ENCODE results near the gene FUT2. TPM values are rescaled to one million over a fixed set of nuclear protein-coding genes. Genes with fewer than 3 reads are reported as not detected.

Gene FUT2
- total RNA-seq, 6 experiments from 2014 or later = not detected

DNA sequence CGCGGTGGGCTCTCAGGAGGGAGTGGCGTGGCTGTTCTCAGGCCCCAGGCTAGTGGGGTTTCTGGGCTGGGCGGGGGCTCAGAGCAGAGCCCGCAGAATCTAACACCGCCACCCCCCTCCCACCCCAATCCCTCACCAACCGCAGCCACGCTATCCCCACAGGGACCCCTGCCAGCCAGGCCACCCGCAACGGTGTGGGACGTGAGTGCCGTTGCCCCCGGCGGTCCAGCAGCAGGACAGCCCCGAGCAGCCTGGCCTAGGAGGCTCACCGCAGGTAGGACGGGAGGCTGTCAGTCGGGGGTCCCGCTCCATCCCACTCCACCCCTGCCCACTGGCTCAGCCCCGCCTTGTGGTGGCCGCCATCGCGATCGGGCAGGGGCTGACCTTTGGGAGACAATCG, 22.8 kb upstream of the FUT2 start, which contains the start of gene NTN5:
TSS of gene NTN5 (minus strand) at position 24 of the 400 bp plus-strand sequence. CDS start 2,031 bp downstream, outside the sequence.
- TF ChIP-seq, protein P1, sequence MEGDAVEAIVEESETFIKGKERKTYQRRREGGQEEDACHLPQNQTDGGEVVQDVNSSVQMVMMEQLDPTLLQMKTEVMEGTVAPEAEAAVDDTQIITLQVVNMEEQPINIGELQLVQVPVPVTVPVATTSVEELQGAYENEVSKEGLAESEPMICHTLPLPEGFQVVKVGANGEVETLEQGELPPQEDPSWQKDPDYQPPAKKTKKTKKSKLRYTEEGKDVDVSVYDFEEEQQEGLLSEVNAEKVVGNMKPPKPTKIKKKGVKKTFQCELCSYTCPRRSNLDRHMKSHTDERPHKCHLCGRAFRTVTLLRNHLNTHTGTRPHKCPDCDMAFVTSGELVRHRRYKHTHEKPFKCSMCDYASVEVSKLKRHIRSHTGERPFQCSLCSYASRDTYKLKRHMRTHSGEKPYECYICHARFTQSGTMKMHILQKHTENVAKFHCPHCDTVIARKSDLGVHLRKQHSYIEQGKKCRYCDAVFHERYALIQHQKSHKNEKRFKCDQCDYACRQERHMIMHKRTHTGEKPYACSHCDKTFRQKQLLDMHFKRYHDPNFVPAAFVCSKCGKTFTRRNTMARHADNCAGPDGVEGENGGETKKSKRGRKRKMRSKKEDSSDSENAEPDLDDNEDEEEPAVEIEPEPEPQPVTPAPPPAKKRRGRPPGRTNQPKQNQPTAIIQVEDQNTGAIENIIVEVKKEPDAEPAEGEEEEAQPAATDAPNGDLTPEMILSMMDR (IDR thresholded peaks at IDR 0.05) = no peak
- Mint-ChIP-seq H3K36me3 (ENCODE audit: low read depth) (no peaks in the 10 kb centered on the region), H3K27ac (no peak within 1 kb of the TSS), H3K4me3 (no peak within 1 kb of the TSS), H3K4me1 (ENCODE audit: low read depth) (peaks cover 8% of the 10 kb centered on the region; the same call in 1 of the 2 replicates), H3K27me3 (ENCODE audit: insufficient read depth) (peaks cover 8% of the 10 kb centered on the region), H3K9me3 (peaks cover 5% of the 10 kb centered on the region; the same call in 1 of the 2 replicates)
- DNase-seq = no peak

DNA sequence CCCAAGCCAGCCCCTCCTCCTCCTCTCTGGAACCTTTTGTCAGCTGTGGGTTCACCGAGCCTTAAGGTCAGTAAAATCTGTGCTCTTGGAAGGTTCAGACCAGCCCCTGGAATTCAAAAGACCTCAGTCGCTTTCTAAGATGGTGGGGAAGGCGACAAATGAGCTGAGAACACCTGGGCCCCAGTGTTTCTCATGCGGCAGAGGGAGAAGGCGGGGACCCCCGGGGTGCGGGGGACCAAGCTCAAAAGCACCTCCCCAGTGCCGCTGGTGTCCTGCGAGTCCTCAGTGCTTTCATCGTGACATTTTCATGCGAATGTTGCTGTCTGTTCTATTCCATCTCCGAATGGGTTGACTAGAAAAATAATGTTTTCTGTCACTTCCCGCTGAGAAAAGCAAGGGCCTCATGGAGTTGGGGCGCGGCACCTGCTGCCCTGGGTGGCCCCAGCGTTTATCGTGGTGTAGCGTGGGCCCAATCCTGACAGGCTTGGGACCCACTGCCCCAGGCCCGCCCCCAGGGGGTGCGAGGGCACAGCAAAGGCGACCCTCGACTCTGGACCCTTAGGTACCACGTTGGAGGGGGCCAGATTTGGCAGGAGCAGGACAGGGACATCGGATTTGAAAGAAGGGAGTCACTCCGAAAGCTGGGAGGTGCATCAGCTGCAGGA, 22.2 kb upstream of the FUT2 start:
- H3K27me3 Mint-ChIP-seq (ENCODE audit: insufficient read depth) = peaks cover 8% of the 10 kb centered on the region
- H3K27ac Mint-ChIP-seq = no peak overlapping the region
- no peaks in the 10 kb centered on the region for H3K36me3 Mint-ChIP-seq (ENCODE audit: low read depth)
- H3K4me1 Mint-ChIP-seq (ENCODE audit: low read depth) = peaks cover 8% of the 10 kb centered on the region; the same call in 1 of the 2 replicates
- no peak for DNase-seq
- peaks cover 5% of the 10 kb centered on the region; the same call in 1 of the 2 replicates for H3K9me3 Mint-ChIP-seq
- H3K4me3 Mint-ChIP-seq = no peak overlapping the region
- TF ChIP-seq, protein P1 (IDR thresholded peaks at IDR 0.05) = no peak

DNA sequence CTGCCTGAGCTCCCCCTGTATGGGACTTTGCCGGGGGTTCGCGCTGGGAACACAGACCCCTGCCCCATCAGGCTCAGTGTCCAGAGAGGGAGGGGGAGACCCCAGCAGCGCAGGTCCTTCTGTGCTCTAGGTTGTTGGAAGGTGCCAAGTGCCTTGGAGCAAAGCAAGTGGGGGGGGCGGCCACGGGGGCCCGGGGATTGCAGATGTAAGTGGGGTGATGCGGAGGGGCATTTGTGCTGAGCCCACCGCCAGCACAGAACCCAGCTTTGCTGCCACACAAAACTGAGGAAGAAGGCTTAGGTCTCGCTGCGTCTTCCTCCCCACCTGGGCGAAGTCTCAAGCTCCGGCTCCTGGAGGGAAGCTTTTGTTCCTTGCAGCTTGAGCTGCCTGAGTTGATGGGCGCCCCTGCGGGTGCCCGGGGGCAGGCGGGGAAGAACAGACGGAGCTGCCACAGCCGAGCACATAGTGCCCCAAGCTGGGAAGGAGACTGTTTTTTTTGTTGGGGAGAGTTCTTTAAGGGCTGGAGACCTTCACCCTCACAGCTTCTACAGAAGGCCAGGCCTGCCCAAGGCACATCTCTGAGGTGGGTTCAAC, 21.5 kb upstream of the FUT2 start:
- no peak for DNase-seq
- Mint-ChIP-seq H3K4me3 (no peak overlapping the region), H3K27me3 (ENCODE audit: insufficient read depth) (peaks cover 8% of the 10 kb centered on the region), H3K27ac (no peak overlapping the region), H3K36me3 (ENCODE audit: low read depth) (no peaks in the 10 kb centered on the region), H3K9me3 (peaks cover 5% of the 10 kb centered on the region; the same call in 1 of the 2 replicates), H3K4me1 (ENCODE audit: low read depth) (peaks cover 8% of the 10 kb centered on the region; the same call in 1 of the 2 replicates)
- TF ChIP-seq, protein P1 (IDR thresholded peaks at IDR 0.05) = no peak

DNA sequence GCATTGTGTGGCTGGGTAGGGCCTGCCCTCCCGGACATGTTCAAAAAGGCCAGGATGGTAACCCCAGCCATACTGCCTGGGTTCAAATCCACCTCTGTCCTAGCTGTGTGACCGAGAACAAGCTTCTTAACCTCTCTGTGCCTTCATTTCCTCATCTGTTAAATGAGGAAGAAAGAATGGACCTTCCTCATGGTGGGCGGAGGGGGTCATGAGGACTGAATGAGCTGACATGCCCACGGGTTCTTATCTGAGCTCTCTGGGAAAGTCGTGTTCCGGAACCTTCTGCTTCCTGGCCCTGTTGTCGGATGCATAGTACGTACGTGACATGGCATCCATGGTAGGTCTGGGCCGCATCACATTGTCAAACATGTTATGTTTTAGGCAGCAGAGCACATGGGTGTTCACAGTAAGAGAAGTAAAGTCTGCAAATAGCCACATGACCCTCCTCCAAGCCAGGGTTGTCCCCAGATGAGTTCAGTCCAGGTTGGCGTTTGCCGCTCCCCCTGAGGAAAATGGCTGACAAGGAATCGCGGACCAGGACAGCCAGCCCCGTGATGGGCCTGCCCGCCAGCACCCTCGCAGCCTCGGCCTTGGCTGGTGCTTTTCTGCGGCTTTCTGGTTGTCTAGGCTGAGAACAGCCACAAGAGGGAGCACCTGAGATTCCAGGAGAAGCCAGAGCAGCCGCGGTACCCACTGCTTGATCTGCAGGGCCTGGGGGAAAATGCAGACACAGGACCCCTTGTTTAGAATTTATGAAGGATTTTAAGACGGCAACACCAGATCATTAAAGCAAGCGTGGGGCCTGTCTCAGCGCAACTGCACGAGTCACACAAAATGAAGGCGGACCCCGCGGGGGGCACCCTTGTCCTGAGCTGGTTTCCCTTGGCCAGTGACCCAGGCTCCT, 20.6 kb upstream of the FUT2 start:
- peak; percentile 78 for DNase-seq
- no peaks in the 10 kb centered on the region for H3K36me3 Mint-ChIP-seq (ENCODE audit: low read depth)
- no peaks in the 10 kb centered on the region for H3K9me3 Mint-ChIP-seq
- H3K4me1 Mint-ChIP-seq (ENCODE audit: low read depth) = peaks cover 8% of the 10 kb centered on the region; the same call in 1 of the 2 replicates
- no peak overlapping the region for H3K27ac Mint-ChIP-seq
- H3K4me3 Mint-ChIP-seq = no peak overlapping the region
- TF ChIP-seq, protein P1 (IDR thresholded peaks at IDR 0.05) = peak; percentile 92
- peaks cover 11% of the 10 kb centered on the region for H3K27me3 Mint-ChIP-seq (ENCODE audit: insufficient read depth)

DNA sequence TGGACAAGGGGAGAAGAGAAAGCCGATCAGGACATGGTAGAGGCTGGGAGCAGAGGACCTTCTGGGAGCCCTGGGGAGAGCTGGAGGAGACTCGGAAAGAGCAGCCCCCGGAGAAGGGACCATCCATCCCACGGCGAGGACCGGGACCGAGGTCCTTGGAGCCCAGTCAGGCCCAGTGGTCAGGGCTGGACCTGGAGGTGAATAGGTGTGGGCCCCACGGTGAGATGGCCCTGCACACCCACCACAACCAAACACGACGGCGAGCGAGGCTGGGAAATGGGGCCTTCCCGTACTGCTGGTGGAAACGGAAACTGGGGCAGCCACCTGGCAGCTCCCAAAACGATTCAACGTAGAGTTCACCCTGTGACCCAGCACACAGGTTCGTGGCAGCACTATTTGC, 19.3 kb upstream of the FUT2 start:
- H3K27ac Mint-ChIP-seq = no peak overlapping the region

More for the DNA sequence above, 19.3 kb upstream of the FUT2 start:
- H3K4me3 Mint-ChIP-seq = no peak overlapping the region
- no peak for DNase-seq
- peaks cover 8% of the 10 kb centered on the region; the same call in 1 of the 2 replicates for H3K4me1 Mint-ChIP-seq (ENCODE audit: low read depth)
- H3K27me3 Mint-ChIP-seq (ENCODE audit: insufficient read depth) = peaks cover 11% of the 10 kb centered on the region
- TF ChIP-seq, protein P1 (IDR thresholded peaks at IDR 0.05) = no peak
- H3K36me3 Mint-ChIP-seq (ENCODE audit: low read depth) = no peaks in the 10 kb centered on the region
- no peaks in the 10 kb centered on the region for H3K9me3 Mint-ChIP-seq

Data from HFFc6 (cell line).